Sigmoid colon (tissue), 7 donors: ENCODE results near the gene MDFI. TPM values are rescaled to one million over a fixed set of nuclear protein-coding genes. Genes with fewer than 3 reads are reported as not detected.

Experiments used
- DNase-seq: peaks from one replicate; pipeline ENCODE4 v3.0.0-alpha.2; 2019
- H3K27ac ChIP-seq, 4 donors: fragments of 200-600 bp; sonication (generic); one replicate each; pipeline ENCODE4 v1.5.1; 2016 to 2019; ENCODE audit warnings: mild to moderate bottlenecking in 1 of 4
- H3K27me3 ChIP-seq, 3 donors: fragments of 200-600 bp; sonication (generic); one replicate each; pipeline ENCODE4 v1.5.1; 2019; ENCODE audit warnings: mild to moderate bottlenecking in 1 of 3
- H3K36me3 ChIP-seq, 4 donors: fragments of 200-600 bp; sonication (generic); one replicate each; pipeline ENCODE4 v1.5.1; 2016 to 2019
- H3K4me1 ChIP-seq, 4 donors: fragments of 200-600 bp; sonication (generic); one replicate each; pipeline ENCODE4 v1.5.1; 2017 to 2019
- H3K4me3 ChIP-seq, 4 donors: fragments of 200-600 bp; sonication (generic); one replicate each; pipeline ENCODE4 v1.5.1; 2017 to 2019; ENCODE audit warnings: mild to moderate bottlenecking in 2 of 4, moderate library complexity in 1 of 4
- H3K9me3 ChIP-seq, 4 donors: fragments of 200-600 bp in 3 of 4; sonication (generic) in 3 of 4; one replicate each; pipeline versions ENCODE4 v1.5.1 to v1.6.1; 2013 to 2019
- CTCF ChIP-seq, 4 experiments: fragments of 450-650 bp in 3 of 4; fragments of 200-600 bp in 1 of 4; IDR thresholded peaks; one replicate each; pipeline ENCODE4 v1.5.1; 2016 to 2019; ENCODE audit warnings: antibody characterized with exemption in 4 of 4, mild to moderate bottlenecking in 3 of 4, moderate library complexity in 2 of 4
- EP300 ChIP-seq, 4 donors: sonication (generic); formaldehyde crosslinking; IDR thresholded peaks; one replicate each; pipeline ENCODE4 v1.6.1; 2017; ENCODE audit warnings: antibody characterized with exemption in 4 of 4
- POLR2A ChIP-seq, 2 donors: fragments of 450-650 bp; IDR thresholded peaks; one replicate each; pipeline ENCODE4 v1.6.1; 2016; ENCODE audit warnings: antibody characterized with exemption in 2 of 2, mild to moderate bottlenecking in 2 of 2, moderate library complexity in 2 of 2
- POLR2AphosphoS5 ChIP-seq, 4 donors: sonication (generic); formaldehyde crosslinking; IDR thresholded peaks; one replicate each; pipeline ENCODE4 v1.6.1; 2017; ENCODE audit warnings: antibody characterized with exemption in 4 of 4
- WGBS, 2 donors: extraction: QIAGEN DNeasy Blood & Tissue Kit; methylation state at CpG; one replicate each; pipeline ENCODE4 v1.1.7; 2013; 5-methylcytosine and 5-hydroxymethylcytosine counted together
- intact Hi-C: fragments of 100-400 bp; cut with DNase I; formaldehyde crosslinking; loops from one replicate; pipeline ENCODE4 v1.15.1; 2023
- polyA plus RNA-seq, 3 donors: library from polyadenylated mRNA; stranded (reverse); fragments of 200-250 nt; gene quantifications; one replicate each; pipeline ENCODE4 v1.2.3, GENCODE V29; 2013
- small RNA-seq, 3 donors: library from RNA; depleted of rRNA; stranded (forward); fragments of <200 nt; gene quantifications; one replicate each; pipeline ENCODE3, GENCODE V24; 2016
- total RNA-seq, 4 donors: library from RNA; depleted of rRNA; stranded (reverse); fragments of >200 nt; gene quantifications; one replicate each; pipeline ENCODE4 v1.1.0, GENCODE V29; 2016
- donor health status: healthy with polysubstance abuse.
- donor health status: Bipolar disorder and iron deficiency.
- donor health status: healthy.

The MDFI gene
- total and polyA plus RNA-seq, 7 donors, result 0.69 to 8.6 (median 4.6) TPM

- Histone ChIP-seq H3K27me3 (no peaks in the 10 kb centered on the region), H3K36me3 (peaks cover 0 to 16% (median 2%) of the 10 kb centered on the region in 4 donors), H3K9me3 (no peaks in the 10 kb centered on the region), H3K4me3 (no peak overlapping the region), H3K27ac (no peak overlapping the region), H3K4me1 (peaks cover 0 to 45% (median 33%) of the 10 kb centered on the region in 4 donors)
- intact Hi-C loops, result no loop called here
- TF ChIP-seq EP300 (IDR thresholded peaks at IDR 0.05) (no peak), CTCF (IDR thresholded peaks at IDR 0.05) (no peak), POLR2A (IDR thresholded peaks at IDR 0.05) (no peak), POLR2AphosphoS5 (IDR thresholded peaks at IDR 0.05) (no peak)
- DNase-seq, result no peak
- WGBS, 2 donors, result 88 to 90% methylated on average over 20 of the region's 20 CpGs
These were observed 62.4 kb downstream of the MDFI start for GRCh38 chr6:41700463-41701347.

- H3K27ac ChIP-seq, result peak overlapping the region in 1 of 4 donors; percentile 26
- no peak for TF ChIP-seq POLR2AphosphoS5 (IDR thresholded peaks at IDR 0.05)
- no peak for TF ChIP-seq POLR2A (IDR thresholded peaks at IDR 0.05)
- TF ChIP-seq CTCF (IDR thresholded peaks at IDR 0.05), result no peak
- TF ChIP-seq EP300 (IDR thresholded peaks at IDR 0.05), result no peak
- no peaks in the 10 kb centered on the region for H3K27me3 ChIP-seq
- intact Hi-C loops, result no loop called here
- WGBS, 2 donors, result 97% methylated on average over 10 of the region's 10 CpGs
- H3K4me3 ChIP-seq, result no peak overlapping the region
- DNase-seq, result no peak
- H3K4me1 ChIP-seq, result peaks cover 0 to 60% (median 48%) of the 10 kb centered on the region in 4 donors
- no peaks in the 10 kb centered on the region for H3K9me3 ChIP-seq
- peaks cover 0 to 16% (median 2%) of the 10 kb centered on the region in 4 donors for H3K36me3 ChIP-seq
These were observed 63.9 kb downstream of the MDFI start for GRCh38 chr6:41702089-41702745.

- Histone ChIP-seq H3K9me3 (no peaks in the 10 kb centered on the region), H3K36me3 (peaks cover 0 to 15% (median 2%) of the 10 kb centered on the region in 4 donors), H3K27ac (peak overlapping the region in 2 of 4 donors; percentile 26 to 92), H3K4me1 (peaks cover 0 to 67% (median 55%) of the 10 kb centered on the region in 4 donors), H3K27me3 (no peaks in the 10 kb centered on the region), H3K4me3 (no peak overlapping the region)
- intact Hi-C loops, result no loop called here
- WGBS, 2 donors, result 88 to 91% methylated on average over 14 of the region's 14 CpGs
- TF ChIP-seq POLR2AphosphoS5 (IDR thresholded peaks at IDR 0.05), result no peak
- TF ChIP-seq CTCF (IDR thresholded peaks at IDR 0.05), result no peak
- TF ChIP-seq EP300 (IDR thresholded peaks at IDR 0.05), result no peak
- no peak for TF ChIP-seq POLR2A (IDR thresholded peaks at IDR 0.05)
- no peak for DNase-seq
These were observed 64.7 kb downstream of the MDFI start for GRCh38 chr6:41702771-41703494.

Small RNA genes lying within 50 kb of the gene (small RNA-seq; reads per million reads assigned to genes)
- 0 to 0.06 (median 0) reads per million in 3 donors for gene MIR4641

Other genes starting within 250 kb of the MDFI start
- gene FOXP4, start 92.1 kb upstream of the MDFI start, total RNA-seq, result 10 to 100 TPM in 1 of 4 donors, 1 to 10 TPM in 3; 4.1 to 14.1 (median 5.8) TPM
- gene FOXP4, start 92.1 kb upstream of the MDFI start, polyA plus RNA-seq, result 10 to 100 TPM; 12.7 to 19.5 (median 15.6) TPM
- 10 to 100 TPM; 21.0 to 28.5 (median 24.2) TPM for gene TFEB, start 97.1 kb downstream of the MDFI start, total RNA-seq
- gene TFEB, start 97.1 kb downstream of the MDFI start, polyA plus RNA-seq, result 10 to 100 TPM; 28.2 to 40.9 (median 34.0) TPM
- gene PGC, start 108.9 kb downstream of the MDFI start, total RNA-seq, result not detected
- gene PGC, start 108.9 kb downstream of the MDFI start, polyA plus RNA-seq, result 10 to 100 TPM in 1 of 3 donors, 1 to 10 TPM in 1, under 1 TPM in 1; 0.07 to 12.6 (median 9.2) TPM
- gene FRS3, start 141.4 kb downstream of the MDFI start, total RNA-seq, result 1 to 10 TPM; 4.1 to 4.9 (median 4.7) TPM
- gene FRS3, start 141.4 kb downstream of the MDFI start, polyA plus RNA-seq, result 1 to 10 TPM; 1.6 to 4.8 (median 3.3) TPM
- gene PRICKLE4, start 142.3 kb downstream of the MDFI start, total RNA-seq, result 10 to 100 TPM in 1 of 4 donors, 1 to 10 TPM in 3; 2.0 to 13.8 (median 4.4) TPM
- 1 to 10 TPM in 1 of 3 donors, not detected in 2; 1.5 TPM for gene PRICKLE4, start 142.3 kb downstream of the MDFI start, polyA plus RNA-seq
- gene TOMM6, start 149.2 kb downstream of the MDFI start, total RNA-seq, result 100 to 1,000 TPM; 116 to 154 (median 151) TPM
- 100 to 1,000 TPM; 209 to 309 (median 254) TPM for gene TOMM6, start 149.2 kb downstream of the MDFI start, polyA plus RNA-seq